HepG2 (cell line): ENCODE measurements around the gene CA9. TPM values are rescaled to one million over a fixed set of nuclear protein-coding genes. Genes with fewer than 3 reads are reported as not detected.

Experiments used
- ATF4 ChIP-seq, 2 experiments: fragments of 450-650 bp in 1 of 2; sonication (generic) in 1 of 2; formaldehyde crosslinking; IDR thresholded peaks; 2 replicates each; pipeline versions ENCODE4 v1.5.0 to v1.8.0; 2020 to 2022; ENCODE audit warnings: mild to moderate bottlenecking in 1 of 2, missing genetic modification reagents in 1 of 2
- CHD4 ChIP-seq: fragments of 200-600 bp; sonication (generic); IDR thresholded peaks from 2 replicates; pipeline ENCODE4 v1.7.0; 2017; ENCODE audit warnings: mild to moderate bottlenecking, low read length, borderline replicate concordance
- MATR3 ChIP-seq: sonication (generic); formaldehyde crosslinking; IDR thresholded peaks from 2 replicates; pipeline ENCODE4 v1.4.0; 2020; ENCODE audit warnings: missing genetic modification reagents
- SALL2 ChIP-seq: sonication (generic); formaldehyde crosslinking; IDR thresholded peaks from 2 replicates; pipeline ENCODE4 v1.8.1; 2023; ENCODE audit warnings: mild to moderate bottlenecking, missing genetic modification reagents, inconsistent platforms
- TOE1 ChIP-seq: sonication (generic); formaldehyde crosslinking; IDR thresholded peaks from 2 replicates; pipeline ENCODE4 v1.4.0; 2020; ENCODE audit warnings: mild to moderate bottlenecking, missing genetic modification reagents
- WIZ ChIP-seq: sonication (generic); formaldehyde crosslinking; IDR thresholded peaks from 2 replicates; pipeline ENCODE4 v1.5.1; 2020; ENCODE audit warnings: mild to moderate bottlenecking, missing genetic modification reagents
- ZBTB40 ChIP-seq, 2 experiments: fragments of 450-650 bp in 1 of 2; sonication (generic) in 1 of 2; formaldehyde crosslinking in 1 of 2; IDR thresholded peaks; 2 replicates each; pipeline versions ENCODE4 v1.6.1 to v1.8.0; 2016 to 2022; ENCODE audit warnings: antibody characterized with exemption in 1 of 2, mild to moderate bottlenecking in 1 of 2, missing genetic modification reagents in 1 of 2
- ZKSCAN5 ChIP-seq: sonication (generic); formaldehyde crosslinking; IDR thresholded peaks from 2 replicates; pipeline ENCODE4 v1.5.1; 2020; ENCODE audit warnings: mild to moderate bottlenecking, missing genetic modification reagents
- ZNF460 ChIP-seq: sonication (generic); formaldehyde crosslinking; IDR thresholded peaks from 2 replicates; pipeline ENCODE4 v1.5.1; 2020; ENCODE audit warnings: missing genetic modification reagents, mild to moderate bottlenecking, borderline replicate concordance
- ZNF558 ChIP-seq: sonication (generic); formaldehyde crosslinking; IDR thresholded peaks from 2 replicates; pipeline ENCODE4 v1.9.0; 2022; ENCODE audit warnings: mild to moderate bottlenecking, missing genetic modification reagents, borderline replicate concordance
- ZNF737 ChIP-seq: sonication (generic); formaldehyde crosslinking; IDR thresholded peaks from 2 replicates; pipeline ENCODE4 v1.5.0; 2020; ENCODE audit warnings: missing genetic modification reagents, mild to moderate bottlenecking, borderline replicate concordance
- ZNF770 ChIP-seq: sonication (generic); formaldehyde crosslinking; IDR thresholded peaks from 2 replicates; pipeline ENCODE4 v1.5.0; 2020; ENCODE audit warnings: mild to moderate bottlenecking, missing genetic modification reagents
- polyA plus RNA-seq, 8 experiments: library from polyadenylated mRNA; depleted of rRNA in 3 of 8; stranded (reverse) in 7 of 8; unstranded in 1 of 8; fragments of >200 nt; fragmentation: Illumina TruSeq in 4 of 8; extraction: Trizol in 4 of 8; gene quantifications; 2 replicates each; pipeline versions ENCODE4 v1.2.1 to v1.2.3, GENCODE V29; 2011 to 2016; ENCODE audit warnings: low read depth in 4 of 8, missing spikeins in 1 of 8, mixed read lengths in 1 of 8; ENCODE audit not compliant: insufficient read depth in 1 of 8
- total RNA-seq, 5 experiments: library from RNA; depleted of rRNA; stranded (reverse); fragments of >200 nt; fragmentation: Illumina TruSeq; extraction: Trizol; gene quantifications; 2 replicates each; pipeline ENCODE4 v1.2.3, GENCODE V29; 2016; ENCODE audit warnings: low read depth in 1 of 5
- TF ChIP-seq, protein P1 (sequence below): sonication (generic); formaldehyde crosslinking; IDR thresholded peaks from 2 replicates; pipeline ENCODE4 v1.8.1; 2022; ENCODE audit warnings: mild to moderate bottlenecking, missing genetic modification reagents

The CA9 gene
- total and polyA plus RNA-seq, 2 of the 13 experiments (the other 11 are each of a cell fraction or from before 2014, with no cell fraction given): 0.13 to 152 TPM

GRCh38 chr9:35664531-35665470 lies 8.9 kb upstream of the CA9 start, which contains the start of gene ARHGEF39 (continued):
- TF ChIP-seq ZKSCAN5: no peak
- peak; percentile 68; the same call in 1 of the 2 replicates for TF ChIP-seq ZNF558 (CRISPR knock-in tag)
- no peak for TF ChIP-seq ZNF460 (CRISPR knock-in tag)
- TF ChIP-seq MATR3: no peak
- TF ChIP-seq TOE1 (CRISPR knock-in tag): no peak
- TF ChIP-seq ZNF770 (CRISPR knock-in tag): peak; percentile 45; the same call in 1 of the 2 replicates
- no peak for TF ChIP-seq ZNF737 (CRISPR knock-in tag)
- peak; percentile 68; the same call in 1 of the 2 replicates for TF ChIP-seq SALL2 (CRISPR knock-in tag)
- peak; percentile 57; the same call in 1 of the 2 replicates for TF ChIP-seq WIZ (CRISPR knock-in tag)
- no peak for TF ChIP-seq CHD4
- TF ChIP-seq ATF4 (CRISPR knock-in tag; IDR thresholded peaks at IDR 0.05): peak in 1 of 2 experiments; percentile 87; a peak in 2 of 4 replicates
- TF ChIP-seq, protein P1, sequence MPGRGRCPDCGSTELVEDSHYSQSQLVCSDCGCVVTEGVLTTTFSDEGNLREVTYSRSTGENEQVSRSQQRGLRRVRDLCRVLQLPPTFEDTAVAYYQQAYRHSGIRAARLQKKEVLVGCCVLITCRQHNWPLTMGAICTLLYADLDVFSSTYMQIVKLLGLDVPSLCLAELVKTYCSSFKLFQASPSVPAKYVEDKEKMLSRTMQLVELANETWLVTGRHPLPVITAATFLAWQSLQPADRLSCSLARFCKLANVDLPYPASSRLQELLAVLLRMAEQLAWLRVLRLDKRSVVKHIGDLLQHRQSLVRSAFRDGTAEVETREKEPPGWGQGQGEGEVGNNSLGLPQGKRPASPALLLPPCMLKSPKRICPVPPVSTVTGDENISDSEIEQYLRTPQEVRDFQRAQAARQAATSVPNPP (CRISPR knock-in tag): peak; percentile 96
- TF ChIP-seq ZBTB40 (IDR thresholded peaks at IDR 0.05): no peak
- TF ChIP-seq ZBTB40 (CRISPR knock-in tag; IDR thresholded peaks at IDR 0.05): 0 out of 2 replicates have a peak, but pooled peaks have one; percentile 61
